ENCODE measurements around the gene PHYHD1. TPM values are rescaled to one million over a fixed set of nuclear protein-coding genes. Genes with fewer than 3 reads are reported as not detected.

The PHYHD1 gene
- polyA plus RNA-seq, 1 of the 3 experiments (the other 2 are of a cell fraction) = not detected

- TF ChIP-seq, protein P1, sequence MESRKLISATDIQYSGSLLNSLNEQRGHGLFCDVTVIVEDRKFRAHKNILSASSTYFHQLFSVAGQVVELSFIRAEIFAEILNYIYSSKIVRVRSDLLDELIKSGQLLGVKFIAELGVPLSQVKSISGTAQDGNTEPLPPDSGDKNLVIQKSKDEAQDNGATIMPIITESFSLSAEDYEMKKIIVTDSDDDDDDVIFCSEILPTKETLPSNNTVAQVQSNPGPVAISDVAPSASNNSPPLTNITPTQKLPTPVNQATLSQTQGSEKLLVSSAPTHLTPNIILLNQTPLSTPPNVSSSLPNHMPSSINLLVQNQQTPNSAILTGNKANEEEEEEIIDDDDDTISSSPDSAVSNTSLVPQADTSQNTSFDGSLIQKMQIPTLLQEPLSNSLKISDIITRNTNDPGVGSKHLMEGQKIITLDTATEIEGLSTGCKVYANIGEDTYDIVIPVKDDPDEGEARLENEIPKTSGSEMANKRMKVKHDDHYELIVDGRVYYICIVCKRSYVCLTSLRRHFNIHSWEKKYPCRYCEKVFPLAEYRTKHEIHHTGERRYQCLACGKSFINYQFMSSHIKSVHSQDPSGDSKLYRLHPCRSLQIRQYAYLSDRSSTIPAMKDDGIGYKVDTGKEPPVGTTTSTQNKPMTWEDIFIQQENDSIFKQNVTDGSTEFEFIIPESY (IDR thresholded peaks at IDR 0.05; ENCODE audit: borderline replicate concordance, low read depth) = no peak
- no peak for TF ChIP-seq MXI1 (IDR thresholded peaks at IDR 0.05; ENCODE audit: low read depth, low read length)
- TF ChIP-seq RXRA (IDR thresholded peaks at IDR 0.05; ENCODE audit: borderline replicate concordance, low read depth) = no peak
- TF ChIP-seq SIN3A (IDR thresholded peaks at IDR 0.05; ENCODE audit: borderline replicate concordance, low read depth, low read length) = no peak
- no peak for TF ChIP-seq POLR2AphosphoS5 (IDR thresholded peaks at IDR 0.05; ENCODE audit: low read depth, low read length)
- no peak for TF ChIP-seq RCOR1 (IDR thresholded peaks at IDR 0.05; ENCODE audit: low read length)
- TF ChIP-seq SMC3 (IDR thresholded peaks at IDR 0.05; ENCODE audit: low read depth, low read length) = no peak
- TF ChIP-seq FOSL2 (IDR thresholded peaks at IDR 0.05; ENCODE audit: borderline replicate concordance, low read depth) = no peak
- TF ChIP-seq RFX5 (IDR thresholded peaks at IDR 0.05; ENCODE audit: low read length) = no peak
- TF ChIP-seq TAF1 (IDR thresholded peaks at IDR 0.05; ENCODE audit: borderline replicate concordance, low read depth, low read length) = no peak
- TF ChIP-seq CHD2 (IDR thresholded peaks at IDR 0.05; ENCODE audit: low read length, partially characterized antibody) = no peak
Observed at GRCh38 chr9:128899566-128900322, 21.0 kb upstream of the PHYHD1 start (continued).

DNA sequence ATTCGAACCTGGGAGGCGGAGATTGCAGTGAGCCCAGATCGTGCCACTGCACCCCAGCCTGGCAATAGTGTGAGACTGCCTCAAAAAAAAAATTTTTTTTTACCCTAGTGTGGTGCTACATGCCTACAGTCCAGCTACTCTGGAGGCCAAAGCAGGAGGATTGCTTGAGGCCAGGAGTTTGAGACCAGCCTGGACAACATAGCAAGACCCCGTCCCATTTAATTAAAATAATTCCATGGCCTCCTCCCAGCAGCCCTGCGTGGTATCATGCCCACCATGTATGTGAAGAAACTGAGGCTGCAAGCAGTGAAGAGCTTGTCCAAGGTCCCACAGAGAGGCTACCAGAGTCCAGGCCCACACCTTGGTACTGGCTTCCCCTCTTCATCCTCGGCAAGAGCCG lies 19.4 kb upstream of the PHYHD1 start:
- Histone ChIP-seq H4K20me1 (ENCODE audit: insufficient read depth) (no peaks in the 10 kb centered on the region), H3K4me3 (ENCODE audit: low read depth in 2 of 2, low read length in 1 of 2) (no peak overlapping the region), H2AFZ (ENCODE audit: low read depth) (no peak overlapping the region), H3K9me2 (no peaks in the 10 kb centered on the region), H3K4me2 (no peak overlapping the region), H3F3A (replicated peaks; ENCODE audit: insufficient read depth) (peaks cover 12% of the 10 kb centered on the region), H3K4me1 (ENCODE audit: control insufficient read depth in 1 of 2, insufficient read depth in 2 of 2, low read depth in 1 of 2, low read length in 1 of 2) (peaks cover 5 to 7% of the 10 kb centered on the region in 2 experiments; a peak in 2 of 4 replicates), H3K9ac (no peak overlapping the region), H3K9me3 (no peaks in the 10 kb centered on the region), H3K27me3 (ENCODE audit: insufficient read depth) (no peaks in the 10 kb centered on the region), H3K36me3 (replicated peaks in 1 of 2; ENCODE audit: control insufficient read depth in 1 of 2, insufficient read depth in 2 of 2, low read length in 1 of 2) (peaks cover 4 to 17% of the 10 kb centered on the region in 2 experiments), H3K27ac (ENCODE audit: low read depth in 2 of 2, low read length in 1 of 2) (no peak overlapping the region), H3K79me2 (ENCODE audit: insufficient read depth) (peaks cover 76% of the 10 kb centered on the region; the same call in 1 of the 2 replicates)
- no peak for TF ChIP-seq RCOR1 (IDR thresholded peaks at IDR 0.05; ENCODE audit: low read length)
- TF ChIP-seq, protein P2, sequence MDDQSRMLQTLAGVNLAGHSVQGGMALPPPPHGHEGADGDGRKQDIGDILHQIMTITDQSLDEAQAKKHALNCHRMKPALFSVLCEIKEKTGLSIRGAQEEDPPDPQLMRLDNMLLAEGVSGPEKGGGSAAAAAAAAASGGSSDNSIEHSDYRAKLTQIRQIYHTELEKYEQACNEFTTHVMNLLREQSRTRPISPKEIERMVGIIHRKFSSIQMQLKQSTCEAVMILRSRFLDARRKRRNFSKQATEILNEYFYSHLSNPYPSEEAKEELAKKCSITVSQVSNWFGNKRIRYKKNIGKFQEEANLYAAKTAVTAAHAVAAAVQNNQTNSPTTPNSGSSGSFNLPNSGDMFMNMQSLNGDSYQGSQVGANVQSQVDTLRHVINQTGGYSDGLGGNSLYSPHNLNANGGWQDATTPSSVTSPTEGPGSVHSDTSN (IDR thresholded peaks at IDR 0.05) = no peak
- no peak for TF ChIP-seq NRF1 (IDR thresholded peaks at IDR 0.05; ENCODE audit: low read depth, low read length)
- TF ChIP-seq MEF2A (IDR thresholded peaks at IDR 0.05; ENCODE audit: borderline replicate concordance, low read depth) = no peak
- TF ChIP-seq SMC3 (IDR thresholded peaks at IDR 0.05; ENCODE audit: low read depth, low read length) = no peak
- TF ChIP-seq USF2 (IDR thresholded peaks at IDR 0.05; ENCODE audit: borderline replicate concordance, low read depth, low read length) = no peak
- TF ChIP-seq GABPA (IDR thresholded peaks at IDR 0.05; ENCODE audit: low read depth) = no peak
- TF ChIP-seq TCF12 (IDR thresholded peaks at IDR 0.05) = no peak
- TF ChIP-seq FOXJ3 (CRISPR knock-in tag; IDR thresholded peaks at IDR 0.05) = no peak
- no peak for TF ChIP-seq IRF3 (IDR thresholded peaks at IDR 0.05; ENCODE audit: low read depth, low read length)
- TF ChIP-seq RFX5 (IDR thresholded peaks at IDR 0.05; ENCODE audit: low read length) = no peak
- no peak for TF ChIP-seq TEAD4 (IDR thresholded peaks at IDR 0.05; ENCODE audit: borderline replicate concordance, insufficient read depth)
- no peak for TF ChIP-seq CHD2 (IDR thresholded peaks at IDR 0.05; ENCODE audit: low read length, partially characterized antibody)
- ChIA-PET POLR2A (no interaction called here), CTCF (interaction anchor here (0.9 to 2.4 kb wide), 3 partner anchors 26 to 37 kb away, joined by 3 to 10 read pairs (median 5); no protein-coding TSS in a partner anchor)
- DNase-seq = no peak
- WGBS (ENCODE audit: low lambda C conversion rate) = 96% methylated on average over 5 of the region's 7 CpGs

Measured in SK-N-SH (cell line).